GM19438 (cell line): ENCODE results near the gene CCDC12.

Source experiments
- ATAC-seq: cut with Tn5 transposase; IDR thresholded peaks from one replicate; pipeline ENCODE4 v1.9.1; 2021; ENCODE audit warnings: low read depth; ENCODE audit not compliant: unreplicated experiment

The CCDC12 gene

DNA sequence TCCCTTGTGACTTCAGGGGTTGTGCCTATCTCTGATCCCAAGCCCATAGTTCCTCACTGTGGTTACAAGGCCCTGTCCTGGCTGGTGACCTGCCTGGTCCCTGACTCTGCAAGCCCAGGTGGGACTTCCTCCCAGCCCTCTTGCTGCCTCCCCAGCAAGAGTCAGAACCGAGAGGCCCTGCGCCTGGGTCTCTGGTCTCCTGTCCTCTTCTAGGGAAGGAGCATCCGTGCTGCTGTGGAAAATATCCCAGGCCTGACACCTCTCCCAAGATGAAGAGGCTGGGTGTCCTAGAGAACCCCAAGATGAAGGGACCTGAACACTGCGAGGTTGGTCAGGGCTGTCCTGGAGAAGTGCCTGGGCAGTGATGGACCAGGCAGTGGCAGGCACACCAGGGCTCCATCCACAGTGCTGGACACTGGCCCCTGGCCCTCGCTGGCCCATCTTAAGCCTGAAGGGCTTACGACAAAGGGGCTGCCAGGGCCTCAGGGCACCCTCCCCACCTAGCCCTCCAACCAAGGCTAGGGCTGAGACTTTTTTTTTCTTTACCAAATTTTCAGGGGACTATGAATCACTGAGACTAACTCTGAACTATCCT is 66.3 kb downstream of the CCDC12 start:
- ATAC-seq = no peak

DNA sequence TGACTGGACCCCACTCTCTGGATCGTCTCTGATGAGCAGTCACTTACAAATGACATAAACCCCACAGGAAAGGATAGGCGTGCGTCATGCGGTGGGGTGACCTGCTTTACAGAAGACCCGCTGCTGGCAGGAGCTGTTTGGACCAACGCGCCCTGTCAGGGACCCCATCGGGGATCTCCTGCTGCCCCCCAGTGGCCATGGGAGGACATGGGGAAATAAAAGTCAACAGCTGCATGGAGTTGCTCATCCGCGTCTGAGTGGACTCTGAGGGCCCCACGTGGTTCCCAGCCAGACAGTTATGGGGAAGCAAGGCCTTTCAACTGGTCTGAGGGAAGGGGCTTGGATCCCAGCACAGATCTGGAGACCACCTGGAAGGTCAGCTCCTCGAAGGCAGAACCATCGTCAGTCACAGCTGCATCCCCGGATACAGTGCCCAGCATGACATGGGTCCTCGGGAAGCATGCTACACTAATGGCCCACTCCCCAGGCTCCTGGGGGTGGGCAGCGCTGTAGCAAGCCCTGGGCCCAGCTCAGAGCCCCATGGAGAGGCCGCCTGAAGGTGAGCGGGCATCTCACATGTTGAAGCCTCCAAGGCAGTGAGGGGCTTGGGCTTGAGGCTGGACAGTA is 66.9 kb downstream of the CCDC12 start:
- ATAC-seq = no peak

DNA sequence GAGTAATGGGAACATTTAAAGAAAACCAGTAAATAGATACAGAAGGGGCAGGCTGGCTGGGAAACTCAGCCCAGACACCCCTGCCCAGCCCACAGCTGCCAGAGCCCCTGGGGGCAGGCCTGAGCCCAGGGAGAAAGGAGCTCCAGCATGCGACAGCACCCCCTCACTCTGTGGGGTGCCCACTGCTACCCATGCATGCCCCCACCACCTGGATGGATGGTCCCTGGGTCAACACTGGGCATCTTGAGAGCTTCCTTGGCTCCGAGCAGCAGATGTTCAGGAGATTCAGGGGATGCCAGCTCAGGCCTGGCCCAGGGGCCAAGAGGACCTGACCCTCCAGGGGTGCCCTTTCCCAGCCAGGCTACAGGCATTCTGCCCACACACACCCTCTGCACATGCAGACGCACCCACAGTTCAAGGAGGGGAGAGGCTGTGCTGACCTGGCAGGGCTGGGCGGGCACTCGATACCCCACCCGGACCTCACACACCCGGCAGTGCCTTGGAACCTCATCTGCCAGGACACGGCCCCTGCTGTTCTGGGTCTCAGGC is 67.5 kb downstream of the CCDC12 start:
- no peak for ATAC-seq

DNA sequence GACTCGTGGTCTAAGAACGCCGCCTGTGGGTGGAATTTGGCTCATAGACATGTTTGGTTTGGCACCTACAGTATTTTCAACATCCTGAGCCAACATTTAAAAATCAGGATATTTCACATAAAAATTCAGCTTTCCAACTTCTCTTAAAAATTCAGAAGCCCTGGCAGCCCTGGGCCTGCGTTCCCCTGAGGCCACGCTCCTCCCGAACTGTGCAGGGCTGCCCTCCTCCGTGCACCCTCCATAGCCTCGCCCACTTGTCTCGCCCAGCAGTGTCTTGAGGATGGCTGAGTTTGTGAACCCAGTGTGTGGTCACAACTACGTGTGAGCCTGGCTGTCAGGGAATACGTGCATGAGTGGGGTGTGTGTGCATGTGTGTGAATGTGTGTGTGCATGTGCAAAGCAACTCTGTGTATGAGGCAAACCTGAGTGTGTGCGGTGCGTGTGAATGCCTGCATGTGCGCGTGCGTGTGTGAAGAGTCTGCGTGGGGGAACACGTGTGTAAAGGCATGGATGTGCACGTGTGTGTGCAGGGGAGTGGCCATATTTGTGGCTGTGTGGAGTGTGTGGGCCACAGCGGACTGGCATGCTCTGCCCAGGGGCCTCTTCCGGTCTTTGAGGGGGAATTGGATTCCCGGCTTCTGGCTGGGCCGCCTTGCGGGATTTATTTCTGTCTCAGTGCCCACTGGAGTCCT is 68.1 kb downstream of the CCDC12 start:
- no peak for ATAC-seq

DNA sequence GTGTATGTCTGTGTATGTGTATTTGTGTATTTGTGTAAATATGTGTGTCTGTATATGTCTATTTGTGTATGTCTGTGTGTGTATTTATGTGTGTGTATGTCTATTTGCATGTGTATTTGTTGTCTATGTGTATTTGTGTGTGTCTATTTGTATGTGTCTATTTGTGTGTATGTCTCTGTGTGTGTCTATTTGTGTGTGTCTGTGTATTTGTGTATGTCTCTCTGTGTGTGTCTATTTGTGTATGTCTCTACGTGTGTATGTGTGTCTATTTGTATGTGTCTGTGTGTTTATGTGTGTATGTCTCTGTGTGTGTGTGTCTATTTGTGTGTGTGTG is 68.6 kb downstream of the CCDC12 start:
- ATAC-seq = no peak

DNA sequence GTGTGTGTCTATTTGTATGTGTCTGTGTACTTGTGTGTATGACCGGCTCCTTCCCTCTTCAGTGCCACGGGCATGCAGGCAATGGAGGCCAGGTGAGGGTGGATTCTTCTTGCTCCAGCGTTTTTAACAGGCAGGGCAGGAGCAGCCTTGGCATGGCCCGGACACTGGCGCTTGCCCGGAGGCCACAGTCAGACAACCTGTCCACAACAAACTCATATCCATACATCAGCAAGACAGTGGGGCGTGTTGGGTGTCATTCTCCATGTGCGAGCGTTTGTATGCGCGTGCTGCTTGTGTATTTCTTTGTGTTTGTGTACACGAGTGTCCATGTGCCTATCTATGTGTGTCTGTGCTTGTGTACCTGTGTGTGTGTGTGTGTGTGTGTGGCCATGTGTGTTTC is 69.3 kb downstream of the CCDC12 start:
- no peak for ATAC-seq

DNA sequence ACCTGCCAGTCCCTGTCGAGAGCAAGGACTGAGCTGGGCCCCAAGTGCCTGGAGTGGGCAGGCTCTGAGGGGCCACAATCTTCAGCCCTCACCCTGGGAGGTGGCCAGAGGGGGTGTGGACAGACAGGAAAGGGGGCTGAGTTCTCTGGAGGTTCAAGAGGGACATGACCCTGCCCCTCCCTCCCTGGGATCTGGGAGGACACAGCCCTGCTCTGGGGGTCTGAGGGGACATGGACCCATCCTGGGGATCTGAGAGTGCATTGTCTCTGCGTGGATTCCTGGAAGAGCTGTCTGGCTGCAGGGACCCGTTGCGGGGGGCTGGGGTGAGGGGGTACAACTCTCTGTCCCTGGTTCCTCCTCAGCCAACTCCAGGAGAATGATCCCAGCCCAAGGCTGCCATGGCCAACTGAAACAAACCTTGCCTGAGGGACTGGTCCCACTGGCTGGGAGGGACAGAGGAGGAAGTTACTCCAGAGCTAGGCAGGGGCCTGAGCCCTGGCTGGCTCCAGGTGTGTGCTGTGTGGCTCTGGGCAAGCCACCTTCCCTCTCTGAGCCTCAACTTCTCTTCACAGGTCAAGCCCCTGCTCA is 70.0 kb downstream of the CCDC12 start:
- no peak for ATAC-seq

DNA sequence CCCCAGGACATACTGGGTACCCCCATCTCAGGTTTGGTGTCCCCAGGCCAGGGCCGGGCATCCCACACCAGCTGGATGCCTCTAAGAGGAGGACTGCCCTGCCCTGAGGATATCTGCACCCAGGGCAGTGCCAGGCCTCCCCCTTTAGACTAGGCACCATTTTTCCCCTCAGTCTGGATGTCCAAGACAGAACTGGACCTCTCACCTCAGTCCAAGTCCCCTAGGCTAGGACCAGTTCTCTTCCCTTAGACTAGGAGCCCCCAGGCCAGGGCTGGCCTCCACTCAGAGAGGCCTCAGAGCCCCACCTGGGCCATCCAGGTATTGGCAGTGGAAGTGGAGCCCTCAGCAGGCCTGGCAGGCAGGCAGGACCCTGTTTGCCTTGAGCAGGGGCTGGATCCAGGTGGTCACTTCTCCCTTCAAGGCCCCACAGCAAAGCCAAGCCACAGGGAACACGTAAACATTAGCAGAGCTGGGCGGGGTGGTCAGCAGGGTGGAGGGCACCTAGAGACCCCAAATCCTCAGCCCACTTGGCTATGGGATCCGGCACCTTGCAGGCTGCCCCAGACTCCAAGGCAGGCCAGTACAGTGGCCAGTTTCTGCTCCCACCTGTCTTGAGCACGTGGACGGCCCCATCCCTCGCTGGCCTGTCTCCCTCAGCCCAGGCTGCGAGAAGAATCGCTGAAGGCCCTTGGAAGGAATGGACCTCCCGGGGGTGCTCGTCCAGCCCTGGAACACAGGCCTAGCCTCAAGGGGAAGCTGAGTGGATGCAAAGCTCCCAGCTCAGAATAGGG is 70.7 kb downstream of the CCDC12 start:
- ATAC-seq = no peak

DNA sequence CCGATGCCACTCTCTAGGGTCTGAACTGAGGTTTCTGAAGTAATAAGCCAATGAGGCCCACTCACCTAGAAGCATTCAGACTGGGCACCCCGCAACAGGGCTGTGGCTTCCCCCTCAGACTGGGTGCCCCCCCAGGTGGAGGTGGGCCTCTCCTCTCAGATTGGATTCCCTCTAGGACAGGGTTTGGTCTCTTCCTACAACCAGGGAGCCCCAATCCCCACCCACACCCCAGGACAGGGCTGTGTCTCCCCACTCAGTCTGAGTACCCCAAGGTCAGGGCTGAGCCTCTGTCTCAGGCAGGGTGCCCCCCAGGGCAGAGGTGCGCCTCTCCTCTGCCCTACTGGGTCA is 71.4 kb downstream of the CCDC12 start:
- no peak for ATAC-seq

DNA sequence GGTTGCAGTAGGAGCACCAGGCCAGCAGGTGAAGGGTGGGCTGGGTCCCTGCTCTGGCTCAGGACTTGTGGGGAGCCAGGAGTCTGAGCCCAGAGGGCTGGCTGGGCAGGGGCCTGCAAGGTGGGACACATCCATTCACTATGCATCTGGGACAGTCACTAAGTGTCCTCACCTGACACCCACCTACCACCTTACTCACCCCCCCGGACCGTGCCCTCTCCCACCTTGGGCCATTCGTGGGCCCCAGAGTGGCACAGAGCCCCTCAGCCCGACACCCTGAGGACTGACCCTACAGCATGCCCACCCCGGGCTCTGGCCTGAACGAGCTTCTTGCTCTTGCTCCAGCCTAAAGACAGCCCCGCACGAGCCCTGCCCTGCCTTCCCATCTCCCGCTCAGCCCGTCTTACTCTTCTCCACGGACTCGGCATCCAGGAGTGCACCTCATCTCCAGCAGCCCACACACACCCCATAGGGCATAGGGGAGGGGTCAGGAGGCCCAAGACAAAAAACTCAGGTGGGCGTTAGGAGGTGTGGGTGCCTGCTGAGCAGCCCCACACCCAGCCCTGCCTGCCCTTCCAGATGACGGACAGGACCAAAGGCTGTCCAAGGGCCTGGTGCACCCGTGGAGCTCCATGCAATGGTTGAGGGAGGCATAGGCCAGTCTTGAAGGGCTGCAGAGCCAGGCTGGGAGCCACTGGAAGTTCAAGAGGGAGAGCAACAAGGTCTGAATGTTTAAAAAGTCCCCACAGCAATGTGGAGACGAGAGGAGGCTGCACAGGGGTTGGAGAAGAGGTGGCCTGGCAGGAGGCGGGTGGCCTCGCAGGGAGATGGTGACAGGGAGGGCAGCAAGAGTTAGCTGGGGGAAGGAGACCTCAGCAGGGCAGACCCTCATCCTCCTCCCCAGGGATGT is 72.0 kb downstream of the CCDC12 start:
- no peak for ATAC-seq

DNA sequence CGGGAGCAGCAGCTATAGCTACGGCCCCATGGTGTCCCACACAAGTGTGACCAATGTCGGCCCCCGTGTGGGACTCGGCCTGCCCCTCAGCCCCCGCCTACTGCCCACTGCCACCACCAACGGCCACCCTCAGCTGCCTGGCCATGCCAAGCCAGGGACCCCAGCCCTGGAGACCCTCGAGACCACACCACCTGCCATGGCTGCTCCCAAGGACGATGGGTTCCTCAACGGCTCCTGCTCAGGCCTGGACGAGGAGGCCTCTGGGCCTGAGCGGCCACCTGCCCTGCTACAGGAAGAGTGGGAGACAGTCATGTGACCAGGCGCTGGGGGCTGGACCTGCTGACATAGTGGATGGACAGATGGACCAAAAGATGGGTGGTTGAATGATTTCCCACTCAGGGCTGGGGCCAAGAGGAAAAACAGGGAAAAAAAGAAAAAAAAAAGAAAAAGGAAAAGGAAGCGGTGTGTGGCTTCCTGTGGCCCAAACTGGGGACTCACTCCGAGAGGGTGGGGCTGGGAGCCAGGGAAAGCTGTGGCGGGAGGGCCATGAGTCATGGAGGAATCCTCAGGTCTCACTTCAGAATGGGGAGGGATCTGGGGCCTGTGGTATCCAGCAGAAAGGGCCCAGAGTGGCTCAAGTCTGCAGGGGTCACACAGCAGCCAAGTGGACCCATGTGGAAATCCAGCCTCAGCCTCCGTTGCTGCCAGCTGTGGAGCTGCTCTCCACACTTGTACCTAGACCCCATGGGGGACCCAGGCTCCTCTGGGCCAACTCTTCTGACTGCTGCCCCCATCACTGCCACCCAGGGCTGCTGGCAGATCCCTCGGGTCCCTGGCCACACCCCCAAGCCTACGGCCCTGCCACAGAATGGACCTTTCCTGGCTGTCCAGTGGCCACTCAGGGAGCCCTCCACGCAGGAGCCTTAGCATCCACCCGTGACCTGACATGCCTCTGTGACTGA is 72.9 kb downstream of the CCDC12 start:
- ATAC-seq = no peak

DNA sequence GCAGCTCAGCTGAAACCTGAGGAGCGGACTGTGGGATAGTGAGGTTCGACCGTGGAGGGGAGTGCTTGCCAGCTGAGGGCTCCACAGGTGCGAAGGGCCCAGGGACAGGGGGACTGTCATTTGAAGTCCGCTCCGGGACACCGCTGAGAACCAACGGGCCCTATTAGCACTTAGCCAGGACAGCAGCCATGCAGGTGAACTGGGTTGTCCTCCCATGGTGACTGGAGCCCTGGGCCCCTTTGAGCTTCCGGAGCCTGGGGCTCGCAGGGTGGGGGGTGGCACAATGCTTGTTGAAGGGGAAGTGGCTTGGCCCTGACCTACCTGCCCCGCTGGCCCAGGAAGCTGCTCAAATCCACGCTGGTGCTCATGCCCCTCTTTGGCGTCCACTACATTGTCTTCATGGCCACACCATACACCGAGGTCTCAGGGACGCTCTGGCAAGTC is 74.3 kb downstream of the CCDC12 start:
- no peak for ATAC-seq

DNA sequence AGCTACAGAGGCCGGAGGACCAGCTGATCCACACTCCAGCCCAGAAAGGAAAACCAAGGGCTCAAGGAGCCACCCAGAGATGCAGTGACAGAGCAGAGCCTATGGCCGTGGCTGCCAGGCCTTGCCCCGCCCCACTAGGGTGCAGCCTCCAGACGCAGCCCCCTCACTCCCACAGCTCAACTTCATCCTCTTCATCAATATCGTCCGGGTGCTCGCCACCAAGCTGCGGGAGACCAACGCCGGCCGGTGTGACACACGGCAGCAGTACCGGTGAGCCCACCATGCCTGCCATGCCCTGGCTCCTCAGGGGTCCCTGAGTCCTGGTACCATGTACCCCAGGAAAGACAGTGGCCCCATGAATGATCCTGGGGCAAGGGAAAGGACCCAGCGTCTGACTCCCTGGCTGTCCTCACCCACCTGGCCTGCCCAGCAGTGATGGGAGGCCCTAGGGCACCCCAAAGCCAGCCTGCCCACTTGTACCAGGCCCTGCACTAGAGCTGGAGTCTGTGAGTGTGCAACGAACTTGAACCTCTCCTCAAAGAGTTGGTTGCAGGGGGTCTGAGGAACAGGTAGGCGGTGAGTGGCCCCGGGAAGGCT is 74.9 kb downstream of the CCDC12 start:
- ATAC-seq = no peak

DNA sequence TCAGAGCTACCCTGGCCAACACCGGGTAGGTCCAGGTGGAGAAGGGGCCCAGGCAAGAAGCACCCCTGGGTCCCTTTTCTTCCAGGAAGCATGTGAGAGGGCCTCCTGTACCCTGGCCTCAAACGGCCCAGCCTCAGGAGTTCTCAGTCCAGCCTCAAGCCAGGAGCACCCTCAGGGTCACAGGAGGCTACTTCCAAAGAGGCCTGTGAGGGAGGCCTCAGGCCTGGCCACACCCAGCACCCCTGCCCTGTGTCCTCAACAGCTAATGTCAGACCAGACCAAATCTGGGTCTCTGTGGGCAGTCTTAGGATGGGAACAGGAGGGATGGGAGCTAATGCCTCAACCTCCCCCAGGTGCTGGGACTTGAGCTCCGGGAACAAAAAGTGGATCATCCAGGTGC is 75.5 kb downstream of the CCDC12 start:
- no peak for ATAC-seq

DNA sequence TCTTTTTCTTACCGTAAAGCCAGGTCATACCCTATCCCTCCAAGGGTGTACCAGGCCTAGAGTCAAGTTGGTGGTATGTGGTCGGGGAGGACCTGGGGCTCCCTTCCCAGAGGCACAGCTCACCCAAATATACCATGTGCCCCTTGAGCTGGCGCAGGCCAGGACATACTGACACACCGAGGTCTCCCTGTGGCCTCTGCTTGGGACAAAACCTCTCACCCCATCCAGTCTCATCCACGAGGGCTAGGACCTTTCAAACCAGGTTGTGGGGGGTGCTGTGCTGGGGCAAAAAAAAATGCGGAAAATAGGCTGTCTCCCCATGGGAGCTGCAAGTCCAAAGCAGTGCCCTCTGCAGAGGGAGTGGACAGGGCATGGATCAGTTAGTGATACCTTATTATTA is 76.2 kb downstream of the CCDC12 start:
- ATAC-seq = no peak

DNA sequence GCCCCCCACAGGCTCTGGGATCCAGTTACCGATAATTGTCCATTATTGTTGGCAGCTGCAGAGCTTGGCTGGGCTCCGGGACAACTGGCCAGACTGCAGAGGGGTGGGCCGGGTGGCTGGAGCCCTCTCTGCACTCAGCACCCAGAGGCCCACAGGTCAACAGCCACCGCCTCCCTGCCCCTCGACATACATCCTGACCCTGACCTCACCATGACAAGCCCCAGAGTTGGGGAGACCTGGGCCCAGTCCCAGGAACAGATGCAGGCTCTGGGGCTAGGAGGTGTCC is 76.6 kb downstream of the CCDC12 start:
- ATAC-seq = no peak

DNA sequence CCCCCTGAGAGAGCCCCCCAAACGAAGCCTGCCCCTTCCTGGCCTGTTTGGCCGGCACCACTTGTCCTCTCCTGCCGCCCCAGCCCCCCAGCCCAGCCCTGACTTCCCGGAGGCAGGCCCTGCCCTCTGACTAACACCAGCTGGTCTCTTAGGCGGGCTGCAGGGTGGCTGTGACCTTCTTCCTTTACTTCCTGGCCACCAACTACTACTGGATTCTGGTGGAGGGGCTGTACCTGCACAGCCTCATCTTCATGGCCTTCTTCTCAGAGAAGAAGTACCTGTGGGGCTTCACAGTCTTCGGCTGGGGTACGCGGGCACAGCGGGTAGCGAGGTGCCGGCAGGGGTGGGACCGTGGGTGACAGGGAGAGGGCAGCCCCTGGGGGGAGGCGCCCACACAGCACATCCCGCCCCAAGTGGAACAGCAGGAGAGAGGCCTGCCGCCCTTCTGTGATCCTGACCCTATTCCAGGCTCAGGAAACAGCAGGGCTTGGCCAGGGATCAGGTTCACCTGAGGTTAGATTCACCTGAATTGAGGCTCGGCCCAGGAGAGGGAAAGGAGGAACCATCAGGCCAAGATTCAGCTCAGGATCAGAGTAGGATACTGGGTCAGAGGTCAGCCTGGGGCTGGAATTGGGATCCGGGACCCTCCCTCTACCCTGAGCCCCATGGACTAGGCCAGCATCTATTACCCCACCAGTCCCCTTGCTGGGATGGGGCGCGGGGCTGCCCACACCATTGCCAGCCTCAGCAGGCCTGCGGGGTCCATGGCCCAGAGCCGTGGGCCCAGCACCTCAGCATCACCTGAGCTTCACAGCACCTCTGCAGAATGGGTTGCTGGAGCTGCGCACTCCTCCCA is 77.2 kb downstream of the CCDC12 start:
- ATAC-seq = no peak
